ACC112 (cell line): ENCODE results near the gene SMARCAD1.

Source experiments
- H2AFZ ChIP-seq: fragments of 200-600 bp; sonication (generic); one replicate; pipeline ENCODE4 v1.6.0; 2017; ENCODE audit warnings: antibody characterized with exemption, low read length; ENCODE audit not compliant: unreplicated experiment
- H3K27ac ChIP-seq: fragments of 200-600 bp; sonication (generic); 2 replicates; pipeline ENCODE4 v1.5.1; 2014; ENCODE audit warnings: low read depth, mild to moderate bottlenecking, antibody characterized with exemption, low read length, moderate library complexity
- H3K27me3 ChIP-seq: fragments of 200-600 bp; sonication (generic); 2 replicates; pipeline ENCODE4 v1.6.1; 2014; ENCODE audit warnings: mild to moderate bottlenecking, antibody characterized with exemption, low read length, moderate library complexity, mixed read lengths; ENCODE audit not compliant: insufficient read depth
- H3K36me3 ChIP-seq: fragments of 200-600 bp; sonication (generic); 2 replicates; pipeline ENCODE4 v1.6.1; 2016; ENCODE audit warnings: mild to moderate bottlenecking, antibody characterized with exemption, low read length, moderate library complexity, mixed read lengths; ENCODE audit not compliant: insufficient read depth
- H3K4me1 ChIP-seq: fragments of 200-600 bp; sonication (generic); one replicate; pipeline ENCODE4 v1.6.1; 2016; ENCODE audit warnings: low read length, mixed read lengths; ENCODE audit not compliant: insufficient read depth, unreplicated experiment, control insufficient read depth
- H3K4me3 ChIP-seq: fragments of 200-600 bp; sonication (generic); 2 replicates; pipeline ENCODE4 v1.5.1; 2014; ENCODE audit warnings: mild to moderate bottlenecking, low read depth, low read length
- H3K79me2 ChIP-seq: fragments of 200-600 bp; sonication (generic); one replicate; pipeline ENCODE4 v1.6.0; 2016; ENCODE audit warnings: low read length; ENCODE audit not compliant: control insufficient read depth, unreplicated experiment, insufficient read depth

The SMARCAD1 gene, protein sequence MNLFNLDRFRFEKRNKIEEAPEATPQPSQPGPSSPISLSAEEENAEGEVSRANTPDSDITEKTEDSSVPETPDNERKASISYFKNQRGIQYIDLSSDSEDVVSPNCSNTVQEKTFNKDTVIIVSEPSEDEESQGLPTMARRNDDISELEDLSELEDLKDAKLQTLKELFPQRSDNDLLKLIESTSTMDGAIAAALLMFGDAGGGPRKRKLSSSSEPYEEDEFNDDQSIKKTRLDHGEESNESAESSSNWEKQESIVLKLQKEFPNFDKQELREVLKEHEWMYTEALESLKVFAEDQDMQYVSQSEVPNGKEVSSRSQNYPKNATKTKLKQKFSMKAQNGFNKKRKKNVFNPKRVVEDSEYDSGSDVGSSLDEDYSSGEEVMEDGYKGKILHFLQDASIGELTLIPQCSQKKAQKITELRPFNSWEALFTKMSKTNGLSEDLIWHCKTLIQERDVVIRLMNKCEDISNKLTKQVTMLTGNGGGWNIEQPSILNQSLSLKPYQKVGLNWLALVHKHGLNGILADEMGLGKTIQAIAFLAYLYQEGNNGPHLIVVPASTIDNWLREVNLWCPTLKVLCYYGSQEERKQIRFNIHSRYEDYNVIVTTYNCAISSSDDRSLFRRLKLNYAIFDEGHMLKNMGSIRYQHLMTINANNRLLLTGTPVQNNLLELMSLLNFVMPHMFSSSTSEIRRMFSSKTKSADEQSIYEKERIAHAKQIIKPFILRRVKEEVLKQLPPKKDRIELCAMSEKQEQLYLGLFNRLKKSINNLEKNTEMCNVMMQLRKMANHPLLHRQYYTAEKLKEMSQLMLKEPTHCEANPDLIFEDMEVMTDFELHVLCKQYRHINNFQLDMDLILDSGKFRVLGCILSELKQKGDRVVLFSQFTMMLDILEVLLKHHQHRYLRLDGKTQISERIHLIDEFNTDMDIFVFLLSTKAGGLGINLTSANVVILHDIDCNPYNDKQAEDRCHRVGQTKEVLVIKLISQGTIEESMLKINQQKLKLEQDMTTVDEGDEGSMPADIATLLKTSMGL

DNA sequence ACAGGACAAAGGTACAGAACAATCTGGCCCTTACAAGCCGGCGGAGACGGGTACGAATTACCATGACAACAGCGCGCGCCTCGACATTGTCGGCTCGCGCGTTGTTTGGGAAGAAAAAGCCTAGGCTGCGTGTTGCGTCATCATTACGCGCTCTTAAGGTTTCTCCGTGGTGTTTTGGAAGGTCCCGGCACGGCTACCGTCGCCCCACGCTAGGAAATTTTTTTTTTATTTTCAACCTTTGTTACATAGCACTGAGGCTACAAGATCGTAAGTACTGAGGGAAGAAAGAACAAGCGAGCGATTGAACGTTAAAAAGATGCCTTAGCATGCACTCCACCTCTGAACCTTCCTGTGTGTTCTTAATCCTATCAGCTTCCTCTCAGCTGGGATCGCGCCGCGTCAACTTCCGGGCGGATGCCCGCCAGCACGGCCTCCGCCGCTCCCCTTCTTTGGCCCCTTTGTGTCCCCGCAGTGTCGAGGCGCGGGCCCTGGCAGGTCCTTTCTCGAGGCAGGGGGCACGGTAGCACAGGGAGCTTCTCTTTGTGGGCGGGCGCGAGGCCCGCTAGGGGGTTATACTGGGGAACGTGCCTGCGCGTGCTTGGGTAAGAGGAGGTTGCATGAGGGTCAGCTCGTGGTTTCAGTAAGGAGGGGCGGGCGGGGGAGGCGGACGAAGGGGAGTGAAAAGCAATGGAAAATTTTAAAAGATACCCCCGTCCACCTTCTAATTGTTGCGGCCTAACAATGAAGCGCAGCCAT is at the start of gene SMARCAD1:
SMARCAD1 (plus strand) TSS at position 397 of the 756 bp plus-strand sequence. CDS start 530 bp downstream, outside the sequence.
- Histone ChIP-seq H3K27me3 (no peaks in the 10 kb centered on the region), H3K4me3 (peak within 1 kb of the TSS; percentile 99)

DNA sequence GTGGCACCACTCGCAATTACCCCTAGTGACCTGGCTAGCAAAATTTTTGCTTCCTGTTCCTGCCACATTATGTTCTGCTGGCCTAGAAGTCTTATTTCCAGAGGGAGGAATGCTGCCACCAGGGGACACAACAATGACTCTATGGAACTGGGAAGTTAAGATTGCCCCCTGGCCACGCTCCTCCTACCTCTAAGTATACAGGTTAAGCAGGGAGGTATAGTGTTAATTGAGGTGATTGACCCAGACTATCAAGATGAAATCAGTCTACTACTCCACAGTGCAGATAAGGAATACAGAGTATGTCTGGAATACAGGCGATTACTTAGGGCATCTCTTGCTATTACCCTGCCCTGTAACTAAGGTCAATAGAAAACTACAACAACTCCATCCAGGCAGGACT is 48.8 kb upstream of the SMARCAD1 start:
- Histone ChIP-seq H3K79me2 (no peaks in the 10 kb centered on the region), H3K27me3 (peaks cover 5% of the 10 kb centered on the region; the same call in 1 of the 2 replicates), H3K27ac (no peak overlapping the region), H3K4me1 (no peaks in the 10 kb centered on the region), H2AFZ (no peak overlapping the region), H3K36me3 (no peaks in the 10 kb centered on the region), H3K4me3 (no peak overlapping the region)

More for the DNA sequence above, at the start of gene SMARCAD1:
- peaks cover 20% of the 10 kb centered on the region for H3K4me1 ChIP-seq
- peaks cover 31% of the 10 kb centered on the region for H3K79me2 ChIP-seq
- peaks cover 11% of the 10 kb centered on the region; the same call in 1 of the 2 replicates for H3K36me3 ChIP-seq
- peak within 1 kb of the TSS; percentile 94 for H3K27ac ChIP-seq
- H2AFZ ChIP-seq, result peak within 1 kb of the TSS; percentile 99

DNA sequence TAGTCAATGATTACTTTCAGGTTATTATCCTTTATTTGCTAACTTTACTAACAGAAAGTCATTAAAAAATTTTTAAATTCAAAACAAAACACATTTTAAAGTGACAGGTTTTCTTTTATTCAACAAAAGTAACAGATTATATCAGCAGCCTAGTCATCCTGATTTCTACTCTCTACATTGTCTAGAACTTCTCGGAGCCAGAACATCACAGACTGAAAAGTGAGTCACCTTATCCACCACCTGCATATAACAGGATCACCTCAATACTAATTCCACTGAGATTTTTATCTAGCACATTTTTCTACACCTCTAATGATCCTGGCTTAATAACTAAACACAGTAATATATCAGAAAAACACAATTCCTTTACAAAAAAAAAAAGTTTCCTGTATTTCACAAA is 47.9 kb upstream of the SMARCAD1 start:
- no peak overlapping the region for H3K4me3 ChIP-seq
- no peak overlapping the region for H3K27ac ChIP-seq
- H3K79me2 ChIP-seq, result no peaks in the 10 kb centered on the region
- no peaks in the 10 kb centered on the region for H3K27me3 ChIP-seq
- no peaks in the 10 kb centered on the region for H3K36me3 ChIP-seq
- H3K4me1 ChIP-seq, result peaks cover 4% of the 10 kb centered on the region
- H2AFZ ChIP-seq, result peak overlapping the region; percentile 60

DNA sequence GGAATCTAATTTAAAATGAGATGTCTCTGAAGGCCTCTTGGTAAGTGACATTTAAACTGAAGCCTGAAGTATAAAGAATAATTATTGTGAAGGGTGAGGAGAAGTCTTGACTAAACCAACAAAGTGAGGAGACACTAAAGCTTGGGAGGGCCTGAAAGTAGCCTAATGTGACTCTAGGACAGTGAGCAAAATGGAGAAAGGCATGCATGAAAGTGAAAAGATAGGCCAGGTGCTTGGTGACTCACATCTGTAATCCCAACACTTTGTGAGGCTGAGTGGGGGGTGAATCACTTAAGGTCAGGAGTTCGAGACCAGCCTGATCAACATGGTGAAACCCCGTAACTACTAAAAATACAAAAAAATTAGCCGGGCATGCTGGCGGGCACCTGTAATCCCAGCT is 46.9 kb upstream of the SMARCAD1 start:
- no peak overlapping the region for H3K27ac ChIP-seq
- peaks cover 4% of the 10 kb centered on the region for H3K4me1 ChIP-seq
- no peaks in the 10 kb centered on the region for H3K27me3 ChIP-seq
- H2AFZ ChIP-seq, result no peak overlapping the region
- H3K36me3 ChIP-seq, result no peaks in the 10 kb centered on the region
- no peaks in the 10 kb centered on the region for H3K79me2 ChIP-seq
- no peak overlapping the region for H3K4me3 ChIP-seq

DNA sequence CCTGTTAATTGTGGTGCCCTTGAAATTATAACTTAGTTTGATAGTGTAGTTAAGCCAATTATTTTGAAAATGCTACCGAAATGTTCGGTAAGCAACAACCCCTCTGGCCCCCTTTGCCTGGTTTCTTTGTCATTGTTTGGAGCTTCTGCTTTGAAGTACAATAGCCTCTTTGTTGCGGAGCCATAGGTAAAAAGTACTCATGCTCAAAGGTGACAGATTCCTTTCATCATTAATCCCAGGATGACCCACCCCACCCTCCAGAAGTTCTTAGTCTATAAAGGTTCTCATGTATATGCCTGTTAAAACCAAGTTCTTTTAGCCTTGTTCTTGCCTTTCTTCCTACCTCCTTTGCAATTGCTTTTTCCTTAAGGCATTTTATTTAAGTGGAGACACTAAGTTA is 42.4 kb upstream of the SMARCAD1 start:
- H2AFZ ChIP-seq, result no peak overlapping the region
- H3K27ac ChIP-seq, result no peak overlapping the region
- H3K79me2 ChIP-seq, result no peaks in the 10 kb centered on the region
- peaks cover 4% of the 10 kb centered on the region for H3K4me1 ChIP-seq
- no peaks in the 10 kb centered on the region for H3K27me3 ChIP-seq
- no peak overlapping the region for H3K4me3 ChIP-seq
- no peaks in the 10 kb centered on the region for H3K36me3 ChIP-seq

DNA sequence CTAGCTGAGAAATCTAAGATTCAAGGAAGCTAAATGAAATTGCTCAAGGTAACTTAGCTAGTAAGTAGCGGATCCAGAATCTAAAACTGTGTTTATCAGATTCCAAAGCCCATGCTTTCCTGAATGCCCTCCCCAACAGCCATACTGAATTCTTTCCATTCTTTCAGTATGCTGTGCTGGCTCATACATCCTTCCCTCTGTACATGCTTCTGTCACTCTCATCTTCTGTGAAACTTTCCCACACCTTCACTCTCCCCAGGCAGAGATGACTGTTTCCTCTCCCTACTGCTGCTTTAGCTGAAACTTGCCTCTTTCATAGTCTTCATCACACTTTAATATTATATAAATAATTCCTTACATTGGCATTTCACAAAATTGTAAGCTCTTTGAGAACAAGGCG is 39.3 kb upstream of the SMARCAD1 start:
- Histone ChIP-seq H3K4me1 (peaks cover 4% of the 10 kb centered on the region), H3K4me3 (no peak overlapping the region), H2AFZ (no peak overlapping the region), H3K27me3 (0 out of 2 replicates have a peak, but pooled peaks cover 2% of the 10 kb centered on the region), H3K27ac (no peak overlapping the region), H3K79me2 (no peaks in the 10 kb centered on the region), H3K36me3 (no peaks in the 10 kb centered on the region)

DNA sequence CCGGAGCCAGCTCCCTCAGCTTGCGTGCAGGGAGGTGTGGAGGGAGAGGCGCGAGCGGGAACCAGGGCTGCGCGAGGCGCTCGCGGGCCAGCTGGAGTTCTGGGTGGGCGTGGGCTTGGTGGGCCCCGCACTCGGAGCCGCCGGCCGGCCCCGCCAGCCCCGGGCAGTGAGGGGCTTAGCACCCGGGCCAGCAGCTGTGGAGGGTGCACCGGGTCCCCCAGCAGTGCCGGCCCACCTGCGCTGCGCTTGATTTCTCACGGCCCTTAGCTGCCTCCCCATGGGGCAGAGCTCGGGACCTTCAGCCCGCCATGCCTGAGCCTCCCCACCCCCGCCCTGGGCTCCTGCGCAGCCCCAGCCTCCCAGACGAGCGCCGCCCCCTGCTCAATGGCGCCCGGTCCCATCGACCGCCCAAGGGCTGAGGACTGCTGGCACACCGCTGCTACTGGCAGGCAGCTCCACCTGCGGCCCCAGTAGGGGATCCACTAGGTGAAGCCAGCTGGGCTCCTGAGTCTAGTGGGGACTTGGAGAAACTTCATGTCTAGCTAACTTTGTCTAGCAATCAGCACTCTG is 37.8 kb upstream of the SMARCAD1 start:
- H3K27ac ChIP-seq, result no peak overlapping the region
- H2AFZ ChIP-seq, result no peak overlapping the region
- no peaks in the 10 kb centered on the region for H3K4me1 ChIP-seq
- H3K27me3 ChIP-seq, result peaks cover 4% of the 10 kb centered on the region; the same call in 1 of the 2 replicates
- no peaks in the 10 kb centered on the region for H3K79me2 ChIP-seq
- no peaks in the 10 kb centered on the region for H3K36me3 ChIP-seq
- no peak overlapping the region for H3K4me3 ChIP-seq

DNA sequence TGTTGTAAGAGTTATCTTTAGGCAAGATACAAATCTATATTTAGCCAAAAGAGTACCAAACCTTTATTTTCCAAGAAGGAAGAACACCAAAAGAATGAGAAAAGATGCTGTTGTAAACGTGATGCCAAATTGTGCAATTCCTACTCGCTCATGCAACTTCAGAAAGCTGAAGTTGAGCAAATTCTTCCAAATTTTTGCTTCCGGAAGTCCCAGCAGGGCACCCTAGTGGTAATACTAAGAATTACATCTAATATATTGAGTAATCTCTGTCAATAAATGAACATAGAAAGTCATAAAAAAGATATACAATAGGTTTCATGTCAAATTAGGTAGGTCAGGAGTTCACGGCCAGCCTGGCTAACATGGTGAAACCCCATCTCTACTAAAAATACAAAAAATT is 36.0 kb upstream of the SMARCAD1 start:
- no peaks in the 10 kb centered on the region for H3K36me3 ChIP-seq
- H3K4me3 ChIP-seq, result no peak overlapping the region
- no peaks in the 10 kb centered on the region for H3K79me2 ChIP-seq
- H2AFZ ChIP-seq, result no peak overlapping the region
- H3K4me1 ChIP-seq, result no peaks in the 10 kb centered on the region
- H3K27ac ChIP-seq, result no peak overlapping the region
- H3K27me3 ChIP-seq, result peaks cover 21% of the 10 kb centered on the region

DNA sequence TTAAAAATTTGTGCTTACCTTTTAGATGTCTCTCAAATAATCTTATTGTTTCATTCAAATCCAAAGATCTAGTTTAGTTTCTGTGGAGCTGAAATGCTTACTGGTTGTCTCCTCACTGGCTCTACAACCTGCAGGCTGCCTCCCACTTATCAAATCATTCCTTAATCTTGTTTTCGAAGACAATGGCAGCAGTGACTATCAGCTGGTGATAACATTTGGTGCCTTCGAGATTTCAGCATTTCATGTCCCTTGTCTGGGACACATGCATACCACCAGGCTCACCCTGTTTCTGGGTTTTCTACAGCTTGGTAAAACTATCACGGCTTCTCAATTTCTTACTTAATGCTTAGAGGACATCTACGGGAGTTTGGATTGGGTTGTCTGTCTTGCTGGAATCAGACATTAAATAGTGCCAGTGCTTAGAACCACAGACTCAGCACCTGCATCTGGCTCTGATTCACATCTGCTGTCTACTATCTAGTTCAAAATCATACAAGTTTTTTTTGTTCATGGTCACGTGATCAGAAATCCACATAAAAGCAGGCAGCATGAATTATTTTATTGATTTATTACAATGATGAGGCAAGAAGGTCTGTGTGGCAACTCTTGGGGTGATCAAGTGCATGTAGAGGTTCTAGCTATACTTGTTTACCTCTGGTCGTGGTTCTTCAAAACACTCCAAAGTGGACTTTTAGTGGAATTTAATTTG is 32.0 kb upstream of the SMARCAD1 start:
- H3K4me1 ChIP-seq, result no peaks in the 10 kb centered on the region
- H3K36me3 ChIP-seq, result no peaks in the 10 kb centered on the region
- H3K27me3 ChIP-seq, result peaks cover 37% of the 10 kb centered on the region
- no peaks in the 10 kb centered on the region for H3K79me2 ChIP-seq
- H3K27ac ChIP-seq, result no peak overlapping the region
- no peak overlapping the region for H2AFZ ChIP-seq
- H3K4me3 ChIP-seq, result no peak overlapping the region
